Activated T-cell treated with anti-CD3 and anti-CD28 coated beads, Interleukin-2, amount 50 U/mL, for 72 hours (primary cell): ENCODE results near the gene NGEF. TPM values are rescaled to one million over a fixed set of nuclear protein-coding genes. Genes with fewer than 3 reads are reported as not detected.

Source experiments
- ATAC-seq, 2 donors: fragments of 150-1000 bp; cut with Tn5 transposase; replicated peaks in 1 of 2; 2 replicates each; pipeline ENCODE4 v1.10.0; 2021; ENCODE audit warnings: moderate library complexity in 2 of 2, mild to moderate bottlenecking in 1 of 2
- DNase-seq, 2 donors: peaks; one replicate each; pipeline ENCODE4 v3.0.0; 2021 to 2022; ENCODE audit warnings: mixed read lengths in 1 of 2
- H3K27ac Mint-ChIP-seq: one replicate; pipeline ENCODE4 v1.8.0; 2022; ENCODE audit warnings: mild to moderate bottlenecking, moderate library complexity, mixed read lengths
- H3K27me3 Mint-ChIP-seq: one replicate; pipeline ENCODE4 v1.8.0; 2022; ENCODE audit warnings: low read depth, mixed read lengths
- H3K36me3 Mint-ChIP-seq, 2 donors: one replicate each; pipeline ENCODE4 v1.8.0; 2022; ENCODE audit warnings: mixed read lengths in 2 of 2, mild to moderate bottlenecking in 1 of 2; ENCODE audit not compliant: insufficient read depth in 2 of 2
- H3K4me1 Mint-ChIP-seq: one replicate; pipeline ENCODE4 v1.8.0; 2022; ENCODE audit warnings: low read depth, mixed read lengths
- H3K4me3 Mint-ChIP-seq, 2 donors: one replicate each; pipeline ENCODE4 v1.8.0; 2022; ENCODE audit warnings: mild to moderate bottlenecking in 2 of 2, mixed read lengths in 2 of 2, moderate library complexity in 2 of 2
- H3K9me3 Mint-ChIP-seq, 2 donors: one replicate each; pipeline ENCODE4 v1.8.0; 2022; ENCODE audit warnings: mixed read lengths in 2 of 2
- total RNA-seq, 2 donors: library from RNA; stranded (reverse); gene quantifications; one replicate each; pipeline ENCODE4 v1.2.3, GENCODE V29; 2022

The NGEF gene
- total RNA-seq, 2 donors from 2014 or later = 0.55 to 2.3 TPM

DNA sequence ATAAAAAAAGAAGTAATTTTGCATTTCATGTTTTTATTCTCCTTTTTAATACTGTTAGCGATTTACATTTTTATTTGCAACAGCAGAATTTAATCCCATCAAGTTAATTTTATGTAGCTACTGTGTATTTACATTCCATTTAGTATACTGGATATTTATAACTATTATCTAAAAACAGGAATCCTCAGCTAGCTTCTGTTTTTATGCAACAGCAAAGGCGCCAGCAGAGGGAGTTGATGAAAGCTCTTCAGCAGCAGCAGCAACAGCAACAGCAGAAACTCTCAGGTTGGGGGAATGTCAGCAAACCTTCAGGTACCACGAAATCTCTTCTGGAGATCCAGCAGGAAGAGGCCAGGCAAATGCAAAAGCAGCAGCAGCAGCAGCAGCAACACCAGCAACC is 169.2 kb downstream of the NGEF start:
- Mint-ChIP-seq H3K4me3 (no peak overlapping the region), H3K27ac (no peak overlapping the region), H3K27me3 (no peaks in the 10 kb centered on the region), H3K4me1 (peaks cover 7% of the 10 kb centered on the region), H3K36me3 (peaks cover 13 to 33% of the 10 kb centered on the region in 2 donors), H3K9me3 (no peaks in the 10 kb centered on the region)
- no peak for ATAC-seq
- DNase-seq = no peak

DNA sequence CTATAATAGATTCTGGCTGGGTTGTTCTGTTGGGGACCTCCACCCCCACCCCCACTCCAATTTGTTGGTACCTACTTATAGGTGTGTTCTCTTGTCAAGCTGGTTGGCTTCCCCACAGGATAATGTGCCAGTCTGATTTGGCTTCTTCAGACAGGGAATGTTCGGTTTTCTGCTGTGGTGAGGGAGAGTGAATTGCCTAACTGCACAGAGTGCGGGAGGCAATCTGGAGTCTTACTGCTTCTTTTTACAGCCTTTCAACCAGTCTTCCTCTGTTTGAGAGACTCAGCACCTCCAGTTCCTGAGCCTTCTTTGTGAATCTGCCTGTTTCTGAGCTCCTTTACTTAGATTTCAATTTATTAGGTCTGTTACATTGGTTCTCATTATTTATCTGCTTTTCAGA is 170.4 kb downstream of the NGEF start:
- no peak overlapping the region for H3K4me3 Mint-ChIP-seq
- no peaks in the 10 kb centered on the region for H3K9me3 Mint-ChIP-seq
- peaks cover 18% of the 10 kb centered on the region for H3K4me1 Mint-ChIP-seq
- no peaks in the 10 kb centered on the region for H3K27me3 Mint-ChIP-seq
- H3K36me3 Mint-ChIP-seq = peaks cover 15 to 27% of the 10 kb centered on the region in 2 donors
- no peak for DNase-seq
- ATAC-seq = no peak
- peak overlapping the region; percentile 85 for H3K27ac Mint-ChIP-seq

DNA sequence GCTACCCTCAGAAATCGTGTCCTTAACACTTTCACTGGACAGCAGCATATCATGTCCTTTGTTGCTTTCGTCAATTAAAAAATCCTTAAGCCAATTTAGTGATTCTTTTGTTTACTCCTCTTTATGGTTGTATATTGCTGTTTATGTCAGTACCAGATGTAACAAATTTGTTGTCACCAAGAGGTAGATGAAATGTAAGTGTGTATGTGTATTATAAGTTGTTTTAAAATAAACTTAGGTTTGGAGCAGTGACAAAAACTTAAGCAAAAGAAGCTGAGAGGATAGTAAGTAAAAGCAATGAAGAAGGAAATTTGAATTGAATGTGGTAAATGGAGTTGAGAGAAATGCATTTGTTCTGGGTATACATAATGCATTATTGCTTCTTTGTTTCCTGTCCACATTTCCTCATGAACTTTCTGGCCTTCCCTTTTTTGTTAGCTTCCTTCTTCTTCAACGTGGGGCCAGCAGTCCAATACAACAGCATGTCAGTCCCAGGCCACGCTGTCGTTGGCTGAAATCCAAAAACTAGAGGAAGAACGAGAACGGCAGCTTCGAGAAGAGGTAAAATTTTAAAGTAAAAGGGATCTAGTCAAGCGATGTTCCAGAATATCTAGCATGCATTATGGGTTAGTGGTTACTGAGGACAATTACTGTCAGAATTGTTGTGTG is 173.5 kb downstream of the NGEF start:
- H3K4me1 Mint-ChIP-seq = peaks cover 27% of the 10 kb centered on the region
- H3K27ac Mint-ChIP-seq = peak overlapping the region; percentile 74
- no peaks in the 10 kb centered on the region for H3K9me3 Mint-ChIP-seq
- ATAC-seq (no peak), DNase-seq (no peak)
- no peaks in the 10 kb centered on the region for H3K27me3 Mint-ChIP-seq
- H3K4me3 Mint-ChIP-seq = peak overlapping the region in 1 of 2 donors; percentile 9
- H3K36me3 Mint-ChIP-seq = peaks cover 15 to 28% of the 10 kb centered on the region in 2 donors

- H3K36me3 Mint-ChIP-seq = peaks cover 15 to 25% of the 10 kb centered on the region in 2 donors
- DNase-seq (peak; percentile 46 to 58), ATAC-seq (peak; percentile 87 to 94)
- peaks cover 27% of the 10 kb centered on the region for H3K4me1 Mint-ChIP-seq
- H3K27ac Mint-ChIP-seq = peak overlapping the region; percentile 98
- no peaks in the 10 kb centered on the region for H3K9me3 Mint-ChIP-seq
- H3K4me3 Mint-ChIP-seq = peak overlapping the region; percentile 56 to 75
- no peaks in the 10 kb centered on the region for H3K27me3 Mint-ChIP-seq
These were observed 174.6 kb downstream of the NGEF start for GRCh38 chr2:232838406-232838874.

DNA sequence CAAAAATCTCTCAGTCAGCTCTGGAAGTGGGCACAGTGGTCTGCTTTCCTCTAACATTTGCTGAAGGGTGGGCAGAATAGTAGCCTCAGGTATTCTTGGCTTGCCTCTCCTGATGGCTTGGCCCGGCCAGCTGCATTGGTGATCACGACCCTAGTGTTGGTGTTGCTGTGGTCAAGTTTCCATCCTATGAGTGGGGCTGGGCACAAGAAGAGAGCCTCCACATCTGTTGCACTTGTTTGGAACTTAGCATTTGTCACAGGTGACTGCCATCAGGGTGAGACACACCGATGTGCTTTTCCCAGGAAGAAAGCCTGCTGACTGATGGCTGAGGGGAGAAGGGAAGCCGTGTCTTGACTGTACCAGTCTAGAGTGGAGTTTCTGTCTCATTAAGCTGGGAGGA is 176.1 kb downstream of the NGEF start:
- Mint-ChIP-seq H3K9me3 (no peaks in the 10 kb centered on the region), H3K4me3 (no peak overlapping the region), H3K36me3 (peaks cover 13 to 27% of the 10 kb centered on the region in 2 donors), H3K27me3 (no peaks in the 10 kb centered on the region), H3K27ac (peak overlapping the region; percentile 41), H3K4me1 (peaks cover 27% of the 10 kb centered on the region)
- no peak for ATAC-seq
- DNase-seq = no peak

- DNase-seq (no peak), ATAC-seq (no peak)
- Mint-ChIP-seq H3K27ac (no peak overlapping the region), H3K27me3 (no peaks in the 10 kb centered on the region), H3K4me3 (no peak overlapping the region), H3K4me1 (peaks cover 27% of the 10 kb centered on the region), H3K9me3 (no peaks in the 10 kb centered on the region), H3K36me3 (peaks cover 12 to 29% of the 10 kb centered on the region in 2 donors)
These were observed 177.3 kb downstream of the NGEF start for GRCh38 chr2:232835687-232836208.

GRCh38 chr2:232833830-232834229 is 179.2 kb downstream of the NGEF start:
- ATAC-seq (no peak), DNase-seq (no peak)
- Mint-ChIP-seq H3K27me3 (no peaks in the 10 kb centered on the region), H3K36me3 (peaks cover 6 to 16% of the 10 kb centered on the region in 2 donors), H3K9me3 (no peaks in the 10 kb centered on the region), H3K4me3 (no peak overlapping the region), H3K4me1 (peaks cover 20% of the 10 kb centered on the region), H3K27ac (peak overlapping the region; percentile 59)

DNA sequence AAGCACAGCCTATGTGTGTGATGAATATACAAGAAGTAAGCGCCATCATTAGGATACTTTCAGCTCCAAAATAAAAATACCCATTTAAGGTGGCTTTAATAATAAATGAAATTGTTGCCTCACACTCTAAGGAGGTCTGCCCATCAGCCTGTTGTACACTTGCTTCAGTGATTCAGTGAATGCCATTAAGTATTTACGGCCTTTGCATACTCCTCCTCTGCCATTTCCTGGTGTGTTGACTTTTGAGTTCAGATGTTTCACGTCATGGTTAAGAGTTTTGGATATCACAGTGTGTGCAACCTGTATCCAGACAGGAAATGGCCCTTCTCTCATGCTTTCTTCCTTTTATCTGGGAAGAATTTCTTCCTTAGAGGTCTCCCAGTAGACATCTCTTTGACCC is 181.6 kb downstream of the NGEF start:
- peaks cover 3% of the 10 kb centered on the region for H3K4me1 Mint-ChIP-seq

DNA sequence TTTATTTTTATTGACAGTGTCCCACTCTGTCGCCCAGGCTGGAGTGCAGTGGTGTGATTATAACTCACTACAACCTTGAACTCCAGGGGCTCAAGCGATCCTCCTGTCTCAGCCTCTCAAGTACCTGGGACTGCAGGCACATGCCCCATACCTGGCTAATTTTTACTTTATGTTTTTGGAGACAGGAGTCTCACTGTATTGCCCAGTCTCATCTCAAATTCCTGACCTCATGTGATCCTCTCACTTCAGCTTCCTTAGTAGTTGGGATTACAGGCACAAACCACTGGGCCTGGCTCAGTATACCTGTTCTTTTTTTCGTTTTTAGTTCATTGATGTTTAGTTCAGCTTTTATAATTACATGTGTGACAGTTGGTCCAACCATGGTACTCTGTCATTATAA is 183.1 kb downstream of the NGEF start:
- H3K4me3 Mint-ChIP-seq = no peak overlapping the region
- ATAC-seq (no peak), DNase-seq (no peak)
- peaks cover 0 to 2% of the 10 kb centered on the region in 2 donors for H3K9me3 Mint-ChIP-seq
- H3K36me3 Mint-ChIP-seq = peaks cover 7 to 24% of the 10 kb centered on the region in 2 donors
- H3K27ac Mint-ChIP-seq = no peak overlapping the region
- no peaks in the 10 kb centered on the region for H3K27me3 Mint-ChIP-seq
- H3K4me1 Mint-ChIP-seq = peaks cover 8% of the 10 kb centered on the region

More for the DNA sequence above, 181.6 kb downstream of the NGEF start:
- Mint-ChIP-seq H3K36me3 (peaks cover 2 to 16% of the 10 kb centered on the region in 2 donors), H3K9me3 (no peaks in the 10 kb centered on the region), H3K27me3 (no peaks in the 10 kb centered on the region), H3K4me3 (no peak overlapping the region), H3K27ac (no peak overlapping the region)
- DNase-seq (no peak), ATAC-seq (no peak)

Other genes starting within 250 kb of the NGEF start
- not detected for gene KCNJ13, start 236.7 kb downstream of the NGEF start, total RNA-seq
- gene SNORC, start 143.0 kb downstream of the NGEF start, total RNA-seq = 1 to 10 TPM; 4.0 to 4.1 TPM
- gene NEU2, start 19.4 kb upstream of the NGEF start, total RNA-seq = not detected
- 10 to 100 TPM; 64.8 to 69.3 TPM for gene INPP5D, start 47.1 kb upstream of the NGEF start, total RNA-seq
- 10 to 100 TPM; 23.6 to 26.0 TPM for gene ATG16L1, start 238.4 kb upstream of the NGEF start, total RNA-seq